Islet precursor cell (in vitro differentiated cells): Measurements from ENCODE around the gene NFE2L2.
"Not testable (repeated sequence)": the region's sequence is repeated elsewhere in the genome, so short reads cannot be mapped to it uniquely, and the experiment has no call there.

Source experiments
- DNase-seq: peaks from one replicate; pipeline ENCODE4 v3.0.0-alpha.2; 2018

Gene NFE2L2

GRCh38 chr2:177264693-177265587 lies at the start of gene NFE2L2:
Gene NFE2L2, minus strand, starts transcription at chr2:177264727. Its CDS starts 151 bp downstream, at chr2:177264576.
- peak; percentile 89 for DNase-seq

- no peak for DNase-seq
Observed at GRCh38 chr2:177314194-177314593, 49.7 kb upstream of the NFE2L2 start.

GRCh38 chr2:177313162-177313781 lies 48.7 kb upstream of the NFE2L2 start:
- DNase-seq, result no peak

- no peak for DNase-seq
Observed at GRCh38 chr2:177312562-177312961, 48.0 kb upstream of the NFE2L2 start.

GRCh38 chr2:177309672-177310309 lies 45.3 kb upstream of the NFE2L2 start:
- DNase-seq, result not testable (repeated sequence)

- no peak for DNase-seq
Observed at GRCh38 chr2:177306550-177306949, 42.0 kb upstream of the NFE2L2 start.

GRCh38 chr2:177303939-177304338 lies 39.4 kb upstream of the NFE2L2 start:
- DNase-seq, result no peak

- no peak for DNase-seq
Observed at GRCh38 chr2:177302552-177302951, 38.0 kb upstream of the NFE2L2 start.

GRCh38 chr2:177298191-177298590 lies 33.7 kb upstream of the NFE2L2 start:
- DNase-seq, result no peak

- no peak for DNase-seq
Observed at GRCh38 chr2:177296040-177296439, 31.5 kb upstream of the NFE2L2 start.

- no peak for DNase-seq
Observed at GRCh38 chr2:177295484-177295883, 31.0 kb upstream of the NFE2L2 start.

GRCh38 chr2:177291701-177292100 lies 27.2 kb upstream of the NFE2L2 start:
- no peak for DNase-seq

- no peak for DNase-seq
Observed at GRCh38 chr2:177289824-177290628, 25.5 kb upstream of the NFE2L2 start.

GRCh38 chr2:177287814-177288213 lies 23.3 kb upstream of the NFE2L2 start:
- DNase-seq, result no peak

- DNase-seq, result no peak
Observed at GRCh38 chr2:177285892-177286715, 21.6 kb upstream of the NFE2L2 start.

GRCh38 chr2:177284531-177284930 lies 20.0 kb upstream of the NFE2L2 start:
- DNase-seq, result no peak

- DNase-seq, result no peak
Observed at GRCh38 chr2:177283906-177284305, 19.4 kb upstream of the NFE2L2 start.

- DNase-seq, result no peak
Observed at GRCh38 chr2:177282787-177283572, 18.5 kb upstream of the NFE2L2 start.

- DNase-seq, result no peak
Observed at GRCh38 chr2:177282181-177282641, 17.7 kb upstream of the NFE2L2 start.

- no peak for DNase-seq
Observed at GRCh38 chr2:177281400-177282180, 17.1 kb upstream of the NFE2L2 start.
